Activated T-helper 1 cell treated with Interleukin-2 at 50 U/mL for 16 hours (primary cell): Measurements from ENCODE around the gene LPAR1.

Experiments
- DNase-seq: peaks from one replicate; pipeline ENCODE4 v3.0.0-alpha.2; 2020; ENCODE audit warnings: low read depth

Gene LPAR1

DNA sequence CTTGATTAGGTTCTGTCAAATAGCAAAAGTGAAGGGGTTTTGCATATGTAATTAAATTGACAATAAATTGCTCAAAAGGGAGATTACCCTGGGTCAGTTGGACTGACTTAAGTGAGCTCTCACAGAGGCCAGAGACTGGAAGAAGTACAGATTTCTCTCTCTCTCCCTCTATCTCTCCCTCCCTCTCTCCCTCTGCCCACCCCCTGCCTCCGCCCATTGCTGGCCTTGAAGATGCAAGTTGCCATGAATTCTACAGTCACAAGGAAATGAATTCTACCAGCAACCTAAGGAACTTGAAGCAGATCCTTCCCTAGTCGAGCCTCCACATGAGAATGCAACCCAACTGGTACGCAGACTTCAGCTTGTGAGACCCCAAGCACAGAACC, 119.2 kb downstream of the LPAR1 start:
- no peak for DNase-seq

DNA sequence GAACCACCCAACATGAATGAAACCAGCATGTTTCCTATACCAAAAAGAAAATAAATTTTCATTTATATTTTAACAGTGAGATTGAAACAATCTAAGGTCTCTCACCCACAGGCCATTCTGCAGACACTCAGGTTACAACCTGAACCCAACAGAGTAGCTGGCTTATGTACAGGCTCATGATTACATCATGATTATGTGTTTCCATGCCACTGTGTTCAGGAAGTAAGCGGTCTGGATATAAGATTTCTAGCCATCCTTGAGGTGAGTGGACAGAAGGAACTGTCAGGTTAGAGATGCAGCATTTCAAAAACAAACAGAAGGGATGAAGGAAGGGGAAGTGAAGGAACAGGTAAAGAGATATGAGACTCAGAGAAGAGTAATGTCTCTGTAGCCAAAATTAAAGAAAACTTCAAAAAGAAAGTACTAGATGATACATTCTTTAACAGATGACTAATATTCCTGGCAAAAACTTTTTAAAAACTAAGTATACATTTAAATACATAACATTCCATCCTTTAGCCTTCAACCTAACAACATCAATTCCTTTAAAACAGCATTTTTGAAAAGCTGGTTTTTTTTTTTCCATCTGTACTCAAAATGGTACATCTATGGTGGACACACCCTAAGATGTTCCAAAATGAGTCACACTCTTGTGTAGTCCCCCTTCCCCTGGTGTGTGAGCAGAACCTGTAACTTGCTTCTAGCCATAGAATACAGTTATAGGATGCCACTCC, 119.8 kb downstream of the LPAR1 start:
- no peak for DNase-seq

DNA sequence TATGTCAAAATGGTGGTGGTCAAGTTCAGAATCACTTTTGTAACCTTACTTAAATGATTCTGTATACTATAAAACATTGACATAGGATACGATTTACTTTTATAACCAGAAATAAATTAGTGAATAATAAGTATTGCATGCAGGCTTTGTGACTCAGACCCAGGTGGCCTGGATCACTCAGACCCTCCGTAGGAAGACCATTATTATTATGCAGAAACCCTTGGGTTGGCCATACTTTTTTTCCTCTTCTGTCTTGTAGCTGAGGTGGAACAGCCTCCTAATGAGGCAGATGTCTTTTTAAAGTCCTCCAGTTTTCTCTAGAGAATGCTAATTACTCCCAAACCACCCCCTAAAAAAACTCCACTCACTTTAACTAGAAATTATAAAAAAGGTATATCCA, 121.9 kb downstream of the LPAR1 start:
- no peak for DNase-seq

DNA sequence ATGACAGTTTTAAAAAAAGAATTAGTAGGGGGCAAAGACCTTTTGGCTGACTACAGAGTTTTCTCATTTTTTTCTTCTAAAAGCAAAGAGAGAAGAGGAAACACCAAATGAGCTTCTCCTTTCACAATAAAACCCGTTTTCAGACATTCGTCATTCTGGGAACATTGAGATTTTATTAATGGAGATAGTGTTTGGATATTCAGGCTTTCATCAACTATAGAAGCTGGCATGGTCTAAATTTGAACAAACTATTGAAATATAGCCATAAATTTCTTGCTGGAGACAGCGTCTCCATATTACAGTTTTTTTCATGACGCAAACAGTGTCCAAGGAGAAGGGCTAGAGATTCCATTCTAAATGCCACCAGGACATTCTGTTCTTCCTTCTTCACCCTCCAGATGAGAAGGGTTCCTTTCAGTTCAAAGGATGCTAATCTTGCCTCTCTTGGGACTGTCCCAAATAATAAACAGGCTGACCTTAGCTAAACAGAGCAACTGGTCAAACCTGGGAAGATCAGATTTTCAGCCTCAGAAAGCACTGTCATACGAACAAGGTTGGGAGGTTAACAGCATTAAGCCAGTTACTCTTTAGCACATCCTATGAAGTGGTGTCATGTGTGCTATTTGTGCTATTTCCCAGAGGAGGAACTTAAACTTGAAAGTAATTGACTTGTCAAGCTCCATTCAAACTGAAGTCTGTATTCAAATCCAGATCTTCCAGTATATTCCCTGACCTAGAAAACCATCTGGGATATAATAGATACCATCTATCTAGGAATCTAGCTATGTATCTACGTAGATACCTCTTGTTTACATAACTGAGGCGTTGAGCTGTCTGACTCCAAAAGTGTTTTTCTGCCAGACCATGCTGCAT, 125.6 kb downstream of the LPAR1 start:
- no peak for DNase-seq

DNA sequence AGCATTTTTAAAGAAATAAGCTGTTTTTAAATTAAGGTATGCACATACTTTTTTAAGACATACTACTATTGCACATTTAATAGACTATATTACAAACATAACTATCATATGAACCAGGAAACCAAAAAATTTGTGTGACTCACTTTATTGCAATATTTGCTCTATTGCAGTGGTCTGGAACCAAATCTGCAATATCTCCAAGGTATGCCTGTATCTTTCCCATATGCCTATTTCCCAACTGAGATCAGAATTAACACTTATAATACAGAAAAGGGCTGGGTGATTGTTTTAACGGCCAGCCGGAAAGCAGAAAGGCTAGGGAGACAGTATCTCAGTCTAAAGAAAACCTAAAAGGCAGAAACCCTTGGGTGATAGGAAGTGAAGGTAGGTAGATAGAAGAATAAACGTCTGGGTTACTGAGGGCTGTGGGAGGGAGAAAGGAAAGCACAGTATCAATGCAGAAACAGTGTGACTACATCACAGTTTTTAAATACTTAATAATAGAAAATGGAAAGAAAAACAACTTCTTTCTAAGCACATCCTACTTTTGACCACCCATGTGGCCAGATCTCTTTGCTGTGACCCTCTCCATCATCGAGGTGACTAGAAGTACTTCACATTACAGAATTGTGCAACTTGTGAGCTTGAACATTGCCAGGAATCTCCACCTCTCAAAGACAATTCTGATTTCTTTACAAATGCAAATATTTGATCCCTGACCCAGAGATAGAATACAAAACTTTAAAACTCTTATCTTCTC, 126.4 kb downstream of the LPAR1 start:
- no peak for DNase-seq

DNA sequence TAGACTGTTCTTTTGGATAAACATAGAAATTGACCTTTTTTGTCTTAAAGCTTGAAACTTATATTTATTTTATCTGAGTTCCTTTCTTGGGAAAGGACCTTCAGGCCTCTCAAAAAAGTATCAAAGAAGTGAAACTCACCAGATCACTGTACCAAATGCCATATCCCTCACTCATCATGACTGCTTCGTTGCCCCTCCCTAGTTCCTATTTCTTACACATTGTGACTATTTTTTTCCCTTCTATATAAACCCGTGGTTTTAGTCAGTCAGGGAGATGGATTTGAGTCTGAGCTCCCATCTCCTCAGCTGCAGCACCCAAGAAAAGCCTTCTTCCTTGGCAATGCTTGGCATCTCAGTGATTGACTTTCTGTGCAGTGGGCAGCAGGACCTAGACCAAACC, 129.4 kb downstream of the LPAR1 start:
- no peak for DNase-seq

DNA sequence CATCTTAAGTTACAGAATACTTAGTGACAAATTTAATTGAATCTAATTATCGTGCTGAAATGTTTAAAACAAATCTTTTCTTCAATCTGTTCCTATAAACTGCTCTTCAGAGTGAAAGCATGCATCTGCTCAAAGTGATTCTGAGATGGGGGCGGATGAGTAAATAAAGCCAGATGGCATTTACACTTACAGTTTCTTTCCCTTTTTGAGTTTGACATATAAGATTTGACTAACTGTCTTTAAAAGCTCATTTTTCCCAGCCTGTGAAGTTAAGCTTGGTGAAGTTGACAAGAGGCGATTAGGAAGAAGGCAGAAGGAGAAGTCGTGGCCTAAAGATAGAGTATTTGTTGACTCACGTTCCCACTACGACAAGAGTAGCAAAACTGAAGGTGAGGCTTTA, 137.4 kb downstream of the LPAR1 start:
- no peak for DNase-seq

DNA sequence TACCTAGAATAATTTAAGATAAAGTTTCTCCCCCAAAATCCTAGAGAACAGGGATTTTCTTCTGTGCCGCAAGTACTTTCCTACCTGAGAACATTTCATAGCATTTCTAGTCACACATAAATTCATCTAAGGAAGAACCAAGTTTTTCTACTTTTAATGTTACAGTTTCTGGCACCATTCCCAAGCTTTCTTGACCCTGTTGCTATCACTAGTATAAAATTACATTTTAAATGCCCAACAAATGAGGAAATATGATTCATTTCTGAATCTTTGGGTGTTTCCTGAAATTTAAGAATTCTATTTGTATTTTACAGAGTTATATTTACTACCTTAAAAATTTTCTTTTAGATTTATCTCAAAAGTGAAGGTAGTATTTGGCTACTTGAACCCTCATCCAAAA, 137.8 kb downstream of the LPAR1 start:
- no peak for DNase-seq

DNA sequence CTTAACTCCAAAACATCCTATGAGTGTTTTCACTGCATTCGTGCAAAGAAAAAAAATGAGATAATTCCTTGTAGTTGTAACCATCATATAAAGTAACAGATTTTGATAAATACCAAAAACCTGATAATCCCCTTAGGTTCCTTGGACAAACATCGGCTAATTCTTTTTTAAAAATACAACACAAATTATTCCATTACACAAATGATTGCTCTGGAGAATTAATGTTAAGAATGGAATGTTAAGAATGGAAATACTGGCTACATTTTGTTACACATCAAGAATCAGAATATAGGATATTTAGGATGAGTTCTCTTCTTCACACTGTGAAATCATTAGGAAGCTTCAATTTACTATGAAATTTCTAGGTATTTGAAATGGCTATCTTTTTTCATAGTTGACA, 139.4 kb downstream of the LPAR1 start:
- DNase-seq: no peak

DNA sequence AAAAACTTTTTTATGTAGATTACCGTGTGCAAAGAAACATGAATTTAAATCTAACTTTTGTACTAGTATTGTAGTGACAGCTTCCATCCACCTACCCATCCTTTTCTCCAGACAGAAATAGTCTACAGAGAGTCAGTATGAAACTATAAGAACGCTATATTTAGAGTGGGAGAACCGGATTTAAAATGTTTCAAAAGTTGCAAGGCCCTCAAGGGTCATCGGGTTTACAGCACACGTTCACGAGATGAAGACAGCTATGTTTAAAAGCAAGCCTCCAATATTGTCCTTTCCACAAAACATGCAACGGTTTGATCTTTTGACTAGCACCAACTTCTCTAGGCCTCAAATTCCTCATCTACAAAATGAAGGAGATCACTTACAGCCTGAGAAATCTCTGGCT, 139.9 kb downstream of the LPAR1 start:
- DNase-seq: no peak

DNA sequence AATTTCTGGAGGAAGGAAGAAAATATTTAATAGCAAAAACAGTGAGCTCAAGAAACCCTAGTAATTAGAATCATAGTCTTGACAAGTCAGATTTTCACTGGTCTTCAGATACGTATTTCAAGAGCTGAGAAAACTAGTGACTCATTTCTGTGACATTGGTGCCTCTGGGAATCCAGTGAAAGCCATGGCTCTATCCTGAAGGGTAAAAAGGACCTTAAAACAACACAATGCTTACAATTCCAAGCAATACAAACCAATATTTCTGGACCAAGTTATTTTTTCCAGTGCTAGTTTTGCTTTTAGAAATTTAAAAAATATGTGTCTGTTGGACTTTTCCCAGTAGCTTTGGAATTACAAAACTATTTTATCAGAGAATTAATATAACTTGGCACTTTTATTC, 140.3 kb downstream of the LPAR1 start:
- no peak for DNase-seq

DNA sequence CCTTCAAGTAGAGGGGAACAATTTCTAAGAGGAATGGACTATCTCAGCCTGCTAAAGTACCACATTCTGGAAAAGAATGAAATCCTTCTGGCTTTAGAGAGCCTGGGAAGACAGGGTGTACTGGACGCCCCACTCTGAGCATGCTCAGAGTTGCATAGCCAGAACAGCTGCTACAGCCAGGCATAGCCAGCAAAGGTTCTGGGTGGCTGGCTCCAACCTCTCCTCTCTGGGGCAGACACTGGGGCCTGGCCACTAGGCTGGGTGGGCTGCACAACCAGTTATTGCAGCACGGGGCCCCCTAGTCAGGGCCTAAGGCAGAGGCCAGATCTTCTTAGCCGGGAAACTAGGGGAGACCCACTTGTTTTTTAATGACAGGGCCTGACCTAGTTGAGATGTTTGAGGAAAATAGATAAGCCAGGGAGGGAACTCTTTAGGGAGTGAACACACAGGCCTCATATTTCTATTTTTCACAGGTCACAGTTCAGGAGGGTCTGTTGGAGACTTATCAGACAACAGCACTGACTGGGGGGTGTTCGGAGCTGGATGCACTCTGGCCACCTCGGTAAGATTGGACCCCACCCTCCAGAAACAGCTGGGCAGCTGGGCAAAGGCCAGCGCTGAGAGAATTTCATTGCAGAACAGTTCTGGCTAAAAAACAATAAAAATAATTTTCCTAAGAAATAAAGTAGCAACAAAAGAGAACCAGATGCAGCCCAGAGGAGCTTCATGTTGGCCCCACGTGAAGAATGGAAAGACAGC, 142.9 kb downstream of the LPAR1 start:
- no peak for DNase-seq

DNA sequence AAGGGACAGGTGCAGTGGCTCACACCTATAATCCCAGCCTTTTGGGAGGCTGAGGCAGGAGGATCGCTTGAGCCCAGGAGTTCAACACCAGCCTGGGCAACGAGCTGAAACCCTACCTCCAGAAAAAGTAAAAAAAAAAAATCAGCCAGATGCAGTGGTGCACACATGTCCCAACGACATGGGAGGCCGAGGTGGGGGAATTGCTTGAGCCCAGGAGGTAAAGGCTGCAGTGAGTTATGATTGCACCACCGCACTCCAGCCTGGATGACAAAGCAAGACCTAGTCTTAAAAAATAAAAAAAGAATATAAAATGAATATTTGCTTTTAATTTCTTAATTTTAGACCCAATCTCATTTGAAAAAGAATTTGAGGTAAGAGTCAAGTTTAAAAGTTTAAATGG, 143.5 kb downstream of the LPAR1 start:
- no peak for DNase-seq

DNA sequence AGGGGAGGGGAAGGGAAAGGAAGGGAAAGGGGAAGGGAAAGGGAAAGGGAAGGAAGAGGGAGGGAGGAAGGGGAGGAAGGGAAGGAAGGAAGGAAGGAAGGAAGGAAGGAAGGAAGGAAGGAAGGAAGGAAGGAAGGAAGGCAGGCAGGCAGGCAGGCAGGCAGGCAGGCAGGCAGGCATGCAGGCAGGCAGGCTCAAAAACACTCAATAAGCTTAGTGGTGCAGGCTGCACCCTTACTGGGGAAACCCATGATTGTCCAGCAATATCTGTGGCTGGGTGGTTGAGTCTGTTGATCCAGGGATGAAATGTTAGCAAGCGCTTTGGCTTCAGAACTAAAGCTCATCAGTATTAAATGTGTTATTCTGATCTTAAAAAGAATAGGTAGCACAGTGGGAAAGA, 145.6 kb downstream of the LPAR1 start:
- DNase-seq: no peak

DNA sequence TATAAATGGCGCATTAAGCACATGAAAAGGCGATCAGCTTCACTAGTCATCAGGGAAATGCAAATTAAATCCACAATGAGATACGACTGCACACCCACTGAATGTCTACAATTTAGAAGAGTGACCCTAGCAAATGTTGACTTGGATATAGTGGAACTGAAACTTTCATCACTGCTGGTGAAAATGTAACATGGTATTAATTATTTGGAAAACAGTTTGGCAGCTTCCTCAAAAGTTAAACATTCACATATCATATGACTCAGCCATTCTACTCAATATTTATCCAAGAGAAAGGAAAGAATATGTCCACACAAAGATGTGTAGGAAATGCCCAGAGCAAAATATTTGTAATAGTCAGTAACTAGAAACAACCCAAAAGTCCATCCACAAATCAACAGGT, 146.5 kb downstream of the LPAR1 start:
- DNase-seq: no peak

DNA sequence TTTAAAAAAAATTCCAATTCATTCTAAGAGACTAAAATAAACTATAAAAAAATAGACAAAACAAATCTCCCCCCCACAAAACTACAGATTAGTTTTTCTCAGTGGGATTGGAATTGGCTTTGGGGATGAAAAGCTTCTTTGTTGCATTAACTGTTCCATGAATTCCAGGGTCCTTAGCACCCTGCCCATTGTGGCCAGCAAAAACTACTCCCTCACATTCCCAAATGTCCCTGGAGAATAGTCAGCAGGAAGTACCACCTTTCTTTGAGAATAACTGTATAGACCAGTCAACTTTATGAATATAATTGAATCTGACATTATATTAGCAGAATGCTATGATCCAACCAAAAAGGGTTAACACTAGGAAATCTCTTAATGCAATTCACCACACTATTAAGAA, 147.9 kb downstream of the LPAR1 start:
- DNase-seq: no peak

DNA sequence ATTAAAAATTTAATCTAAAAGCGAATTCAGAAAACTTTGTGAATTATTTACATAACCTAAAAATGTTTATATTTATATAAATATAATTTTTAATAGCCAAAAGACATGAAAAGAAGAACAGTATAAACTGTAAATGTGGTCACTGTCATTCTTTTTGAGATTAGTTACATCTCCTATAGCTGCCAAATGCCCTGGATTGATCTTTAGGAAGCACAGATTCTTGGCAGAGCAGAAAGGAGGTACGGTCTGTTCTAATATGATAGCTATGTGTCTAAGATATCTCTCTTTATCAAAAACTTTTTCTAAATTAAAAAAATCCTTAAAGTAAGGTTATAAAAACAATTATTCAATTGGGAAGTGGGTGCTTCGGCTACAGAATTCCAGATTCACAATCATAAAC, 151.0 kb downstream of the LPAR1 start:
- no peak for DNase-seq

DNA sequence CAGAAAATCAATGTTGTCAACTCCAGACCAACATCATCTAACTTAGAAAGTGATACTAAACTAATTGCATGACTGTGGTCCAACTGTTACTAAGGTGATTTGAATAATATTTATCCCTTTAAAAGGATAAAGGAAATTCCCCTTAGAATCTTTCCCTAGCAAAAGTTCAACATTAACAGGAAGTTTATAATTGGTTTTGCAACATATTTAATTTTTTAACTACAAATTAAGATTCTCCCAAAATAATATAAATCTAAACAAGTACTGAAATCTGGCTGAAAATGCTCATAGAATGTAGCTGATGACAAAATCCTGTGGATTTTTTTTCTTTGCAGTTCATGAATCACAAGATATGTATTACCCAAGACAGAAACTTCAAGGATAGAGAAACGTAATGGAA, 151.4 kb downstream of the LPAR1 start:
- DNase-seq: no peak

DNA sequence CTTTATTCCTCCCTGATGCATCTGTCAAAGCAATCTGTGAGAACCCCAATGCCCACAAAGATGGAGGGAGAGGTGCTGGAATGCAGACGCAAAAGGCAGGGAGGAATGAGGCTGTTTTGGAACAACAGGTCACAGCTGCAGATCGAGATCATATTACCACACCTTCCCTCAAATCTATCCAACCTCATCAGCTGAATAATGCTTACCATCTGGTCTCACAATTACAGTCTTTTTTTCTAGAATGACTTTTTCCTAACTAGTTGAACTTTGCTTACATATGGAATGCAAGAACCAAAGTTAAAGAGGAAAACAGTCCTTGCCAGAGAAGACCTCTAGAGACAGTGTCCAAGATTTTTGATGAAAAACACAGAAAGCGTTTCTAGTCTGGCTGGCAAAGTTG, 158.1 kb downstream of the LPAR1 start:
- DNase-seq: no peak

DNA sequence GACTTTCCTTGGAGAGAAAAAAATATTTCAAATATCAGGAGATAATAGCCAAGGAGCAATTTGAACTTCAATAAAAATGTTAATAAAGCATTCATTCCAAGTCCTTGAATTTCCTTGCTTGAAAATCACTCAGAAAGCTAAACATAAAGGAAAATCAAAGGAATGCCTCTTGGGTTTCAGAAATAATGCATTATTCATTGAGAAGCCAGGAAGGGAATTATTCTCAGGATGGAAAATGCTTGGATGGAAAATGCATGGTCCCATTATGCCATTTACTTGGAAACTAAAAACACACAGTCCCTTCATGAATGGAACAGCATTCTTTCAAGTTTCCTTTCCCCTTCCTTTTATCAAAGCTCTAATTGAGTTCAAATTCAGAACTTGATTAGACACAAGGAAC, 160.9 kb downstream of the LPAR1 start:
- no peak for DNase-seq

DNA sequence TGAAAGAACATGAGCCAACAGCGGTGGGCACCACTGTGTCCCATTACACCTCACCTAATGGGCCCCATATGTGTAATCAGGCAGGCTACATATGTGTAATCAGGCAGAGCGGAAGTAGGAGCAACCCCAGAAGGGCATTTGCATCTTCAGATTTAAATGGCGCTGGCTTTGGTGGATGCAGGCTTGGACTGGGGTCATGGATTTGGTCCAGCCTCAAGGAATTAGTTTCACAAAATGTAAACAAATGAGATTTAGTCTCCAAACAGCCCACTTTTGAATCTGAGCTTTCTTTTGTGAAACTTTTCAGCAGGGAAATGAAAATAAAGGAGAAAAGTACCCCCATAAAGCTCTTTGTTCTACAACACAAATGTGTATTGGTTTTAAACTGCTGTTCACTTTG, 161.3 kb downstream of the LPAR1 start:
- DNase-seq: no peak

DNA sequence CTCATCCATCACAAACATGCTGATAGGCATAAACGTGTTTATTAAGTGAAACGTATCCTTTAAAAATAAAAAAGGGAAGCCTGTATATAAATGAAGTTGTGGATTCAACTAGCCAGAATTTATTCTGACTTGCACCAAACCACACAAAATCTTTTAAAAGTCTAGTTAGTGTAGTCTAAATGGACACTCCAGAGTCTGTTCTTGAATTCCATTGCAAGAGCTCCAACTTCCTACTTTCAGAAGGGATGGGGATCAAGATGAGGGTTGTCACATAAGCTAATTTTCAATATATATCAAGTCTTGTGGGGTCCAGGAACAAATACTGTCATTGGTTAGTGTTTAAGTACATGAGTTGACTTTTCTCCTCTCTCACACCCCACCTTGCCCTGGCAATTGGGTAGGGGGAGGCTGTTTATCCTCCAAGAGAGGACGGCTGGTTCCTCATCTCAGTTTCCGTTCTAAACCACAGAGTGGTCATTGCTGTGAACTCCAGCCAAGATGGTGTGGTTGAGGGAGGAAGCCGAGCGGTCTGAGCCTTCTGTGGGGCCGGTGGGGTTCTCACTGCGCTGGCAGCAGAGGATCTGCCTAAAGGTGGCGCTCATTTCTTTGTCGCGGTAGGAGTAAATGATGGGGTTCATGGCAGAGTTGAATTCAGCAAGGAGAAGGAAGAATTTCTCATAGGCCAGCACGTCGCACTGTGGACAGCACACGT, 163.2 kb downstream of the LPAR1 start:
- no peak for DNase-seq
